PC-3 (cell line): ENCODE results near the gene NME7.

Experiments
- EZH2phosphoT487 ChIP-seq: fragments of 300-600 bp; sonication (generic); IDR thresholded peaks from 2 replicates; pipeline ENCODE4 v1.6.1; 2018; ENCODE audit warnings: mild to moderate bottlenecking, antibody characterized with exemption, low read length, borderline replicate concordance
- TF ChIP-seq, protein P1 (sequence below): fragments of 300-600 bp; sonication (generic); conservative IDR thresholded peaks from 2 replicates; pipeline ENCODE4 v1.5.1; 2017; ENCODE audit warnings: antibody characterized with exemption, low read depth, mild to moderate bottlenecking, low read length

DNA sequence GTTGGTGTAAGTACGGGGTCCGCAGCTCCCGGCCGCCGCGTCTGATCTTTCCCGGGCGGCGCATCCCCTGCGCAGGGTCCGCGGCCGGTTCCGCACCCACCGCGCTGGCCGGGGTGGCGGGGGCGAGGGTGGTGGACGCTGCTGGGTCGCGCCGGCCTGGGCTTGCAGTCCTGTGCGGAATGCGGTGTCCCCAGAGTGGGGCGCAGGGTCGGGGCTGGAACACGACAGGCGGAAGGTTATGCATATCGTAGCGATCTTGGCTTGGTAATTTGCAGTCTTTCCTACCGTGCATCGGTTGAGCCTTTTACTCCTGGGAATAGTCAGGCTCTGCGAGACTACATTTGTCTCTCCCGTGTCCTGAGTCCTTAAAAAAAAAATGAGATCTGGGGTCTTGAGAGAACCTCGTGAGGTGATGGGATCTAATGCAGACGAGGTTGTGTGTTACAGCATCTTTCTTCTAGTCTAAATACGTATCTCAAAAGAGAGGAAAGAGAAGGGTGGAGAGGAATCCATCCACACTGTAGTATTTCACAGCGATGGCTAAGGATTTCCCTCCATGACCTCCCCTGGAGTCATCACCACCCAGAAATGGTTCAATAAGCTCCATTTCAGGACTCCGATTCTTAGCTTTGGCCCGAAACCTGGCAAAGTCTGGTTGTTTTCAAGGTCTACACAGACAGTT is 260.5 kb downstream of the NME7 start:
- TF ChIP-seq EZH2phosphoT487, result no peak
- TF ChIP-seq, protein P1, sequence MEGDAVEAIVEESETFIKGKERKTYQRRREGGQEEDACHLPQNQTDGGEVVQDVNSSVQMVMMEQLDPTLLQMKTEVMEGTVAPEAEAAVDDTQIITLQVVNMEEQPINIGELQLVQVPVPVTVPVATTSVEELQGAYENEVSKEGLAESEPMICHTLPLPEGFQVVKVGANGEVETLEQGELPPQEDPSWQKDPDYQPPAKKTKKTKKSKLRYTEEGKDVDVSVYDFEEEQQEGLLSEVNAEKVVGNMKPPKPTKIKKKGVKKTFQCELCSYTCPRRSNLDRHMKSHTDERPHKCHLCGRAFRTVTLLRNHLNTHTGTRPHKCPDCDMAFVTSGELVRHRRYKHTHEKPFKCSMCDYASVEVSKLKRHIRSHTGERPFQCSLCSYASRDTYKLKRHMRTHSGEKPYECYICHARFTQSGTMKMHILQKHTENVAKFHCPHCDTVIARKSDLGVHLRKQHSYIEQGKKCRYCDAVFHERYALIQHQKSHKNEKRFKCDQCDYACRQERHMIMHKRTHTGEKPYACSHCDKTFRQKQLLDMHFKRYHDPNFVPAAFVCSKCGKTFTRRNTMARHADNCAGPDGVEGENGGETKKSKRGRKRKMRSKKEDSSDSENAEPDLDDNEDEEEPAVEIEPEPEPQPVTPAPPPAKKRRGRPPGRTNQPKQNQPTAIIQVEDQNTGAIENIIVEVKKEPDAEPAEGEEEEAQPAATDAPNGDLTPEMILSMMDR, result no peak
